Smooth muscle cell (in vitro differentiated cells): ENCODE data around the gene RRAGA. TPM values are rescaled to one million over a fixed set of nuclear protein-coding genes. Genes with fewer than 3 reads are reported as not detected.
"Not testable (repeated sequence)": the region's sequence is repeated elsewhere in the genome, so short reads cannot be mapped to it uniquely, and the experiment has no call there.

Experiments
- DNase-seq: peaks from one replicate; lab custom pipeline; 2025; ENCODE audit not compliant: unreplicated experiment; lab: John Stamatoyannopoulos, UW
- H2AFZ ChIP-seq: fragments of 200-600 bp; sonication (generic); 2 replicates; pipeline ENCODE4 v1.6.0; 2016; ENCODE audit warnings: antibody characterized with exemption, low read depth, mild to moderate bottlenecking
- H3F3A ChIP-seq: fragments of 200-600 bp; sonication (generic); 2 replicates; pipeline ENCODE4 v1.6.0; 2017; ENCODE audit warnings: antibody characterized with exemption, low read depth
- H3K27ac ChIP-seq: fragments of 200-600 bp; sonication (generic); 2 replicates; pipeline ENCODE4 v1.5.1; 2016; ENCODE audit warnings: low read depth, mild to moderate bottlenecking
- H3K27me3 ChIP-seq: fragments of 200-600 bp; sonication (generic); 2 replicates; pipeline ENCODE4 v1.6.1; 2016; ENCODE audit warnings: low read depth, mild to moderate bottlenecking
- H3K36me3 ChIP-seq: fragments of 200-600 bp; sonication (generic); 2 replicates; pipeline ENCODE4 v1.5.1; 2016; ENCODE audit warnings: low read depth
- H3K4me1 ChIP-seq: fragments of 200-600 bp; sonication (generic); 2 replicates; pipeline ENCODE4 v1.5.1; 2016; ENCODE audit warnings: low read depth
- H3K4me2 ChIP-seq: fragments of 200-600 bp; sonication (generic); 2 replicates; pipeline ENCODE4 v1.6.0; 2016; ENCODE audit warnings: mild to moderate bottlenecking
- H3K4me3 ChIP-seq: fragments of 200-600 bp; sonication (generic); 2 replicates; pipeline ENCODE4 v1.5.1; 2016; ENCODE audit warnings: mild to moderate bottlenecking
- H3K79me2 ChIP-seq: fragments of 200-600 bp; sonication (generic); 2 replicates; pipeline ENCODE4 v1.6.0; 2016; ENCODE audit warnings: low read depth, mild to moderate bottlenecking
- H3K9ac ChIP-seq: fragments of 200-600 bp; sonication (generic); 2 replicates; pipeline ENCODE4 v1.6.0; 2016; ENCODE audit warnings: low read depth
- H3K9me3 ChIP-seq: fragments of 200-600 bp; sonication (generic); replicated peaks from 2 replicates; pipeline ENCODE4 v1.5.1; 2016; ENCODE audit warnings: low read depth
- H4K20me1 ChIP-seq: fragments of 200-600 bp; sonication (generic); 2 replicates; pipeline ENCODE4 v1.6.0; 2016; ENCODE audit warnings: low read depth
- CTCF ChIP-seq: fragments of 200-600 bp; sonication (generic); IDR thresholded peaks from 2 replicates; pipeline ENCODE4 v1.5.1; 2017; ENCODE audit warnings: borderline replicate concordance, mild to moderate bottlenecking, antibody characterized with exemption; ENCODE audit not compliant: insufficient read depth, poor library complexity, severe bottlenecking
- WGBS: methylation state at CpG from one replicate; pipeline ENCODE4 v1.1.7; 2016; ENCODE audit warnings: low lambda C conversion rate; 5-methylcytosine and 5-hydroxymethylcytosine counted together
- polyA plus RNA-seq: library from polyadenylated mRNA; unstranded; fragments of >200 nt; fragmentation: Nextera tagmentation; extraction: Ambion mirVana; gene quantifications from 2 replicates; pipeline ENCODE4 v1.2.1, GENCODE V29; 2016
- total RNA-seq: library from RNA; depleted of rRNA; stranded (reverse); fragments of >200 nt; gene quantifications from 2 replicates; pipeline ENCODE4 v1.2.3, GENCODE V29; 2014

The RRAGA gene
- total and polyA plus RNA-seq, 2 experiments from 2014 or later: 101 to 139 TPM

- Histone ChIP-seq H3K27me3 (peaks cover under 1% of the 10 kb centered on the region), H3K27ac (no peak overlapping the region), H3K9me3 (no peaks in the 10 kb centered on the region), H3K36me3 (no peaks in the 10 kb centered on the region), H3K79me2 (no peaks in the 10 kb centered on the region), H3F3A (no peaks in the 10 kb centered on the region), H3K4me2 (no peak overlapping the region), H3K9ac (no peak overlapping the region), H3K4me3 (no peak overlapping the region), H4K20me1 (no peaks in the 10 kb centered on the region), H2AFZ (no peak overlapping the region), H3K4me1 (no peaks in the 10 kb centered on the region)
- TF ChIP-seq CTCF: no peak
- WGBS: 88% methylated on average over 4 of the region's 4 CpGs
- DNase-seq: no peak
Measured at GRCh38 chr9:19018201-19018600, 31.0 kb upstream of the RRAGA start.

DNA sequence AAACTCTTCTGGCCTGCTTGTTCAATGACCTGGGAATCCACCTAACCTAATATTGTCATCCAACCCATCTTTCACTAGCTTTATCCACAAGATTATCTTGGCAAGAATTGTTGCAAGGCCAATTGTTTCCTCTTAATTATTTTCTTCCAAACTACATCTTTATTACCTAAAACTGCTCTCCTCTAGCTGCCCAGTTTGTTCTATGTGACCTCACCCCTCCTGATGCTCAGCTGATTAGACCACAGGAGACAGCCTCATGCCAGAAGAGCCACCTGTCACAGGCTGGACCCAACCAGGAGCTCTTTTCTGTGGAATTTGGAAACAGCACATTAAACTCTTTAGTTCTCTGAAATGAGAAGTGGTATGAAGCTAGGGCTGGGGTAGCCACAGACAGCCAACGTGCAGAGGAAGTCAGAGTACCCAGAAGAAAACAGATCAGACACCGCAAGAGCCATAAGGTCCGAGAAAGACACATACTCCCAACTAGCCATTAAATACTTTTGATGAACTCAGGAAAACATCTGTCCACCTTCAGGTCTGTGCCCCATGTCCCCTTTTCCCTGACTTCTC is 28.3 kb upstream of the RRAGA start:
- H3K4me2 ChIP-seq: no peak overlapping the region
- no peak for TF ChIP-seq CTCF
- no peak overlapping the region for H2AFZ ChIP-seq
- H3K36me3 ChIP-seq: no peaks in the 10 kb centered on the region
- H3K4me3 ChIP-seq: no peak overlapping the region
- no peaks in the 10 kb centered on the region for H3K79me2 ChIP-seq
- no peak overlapping the region for H3K9ac ChIP-seq
- peaks cover 6% of the 10 kb centered on the region for H3K27me3 ChIP-seq
- no peaks in the 10 kb centered on the region for H3K4me1 ChIP-seq
- no peaks in the 10 kb centered on the region for H4K20me1 ChIP-seq
- H3K9me3 ChIP-seq: no peaks in the 10 kb centered on the region
- WGBS: 91% methylated on average over 3 of the region's 3 CpGs
- H3F3A ChIP-seq: no peaks in the 10 kb centered on the region
- DNase-seq: no peak
- H3K27ac ChIP-seq: no peak overlapping the region

- 94% methylated on average over 2 of the region's 2 CpGs for WGBS
- H3K9me3 ChIP-seq: not testable (repeated sequence)
Measured at GRCh38 chr9:19021649-19022048, 27.6 kb upstream of the RRAGA start.

GRCh38 chr9:19022206-19022605 is 27.0 kb upstream of the RRAGA start:
- no peaks in the 10 kb centered on the region for H3K4me1 ChIP-seq
- no peaks in the 10 kb centered on the region for H4K20me1 ChIP-seq
- H3F3A ChIP-seq: no peaks in the 10 kb centered on the region
- TF ChIP-seq CTCF: no peak
- 85% methylated on average over 2 of the region's 2 CpGs for WGBS
- no peak overlapping the region for H3K9ac ChIP-seq
- no peak overlapping the region for H2AFZ ChIP-seq
- no peak overlapping the region for H3K4me2 ChIP-seq
- H3K36me3 ChIP-seq: no peaks in the 10 kb centered on the region
- no peak overlapping the region for H3K27ac ChIP-seq
- H3K4me3 ChIP-seq: no peak overlapping the region
- H3K27me3 ChIP-seq: peaks cover 6% of the 10 kb centered on the region
- H3K9me3 ChIP-seq: no peaks in the 10 kb centered on the region
- no peak for DNase-seq
- no peaks in the 10 kb centered on the region for H3K79me2 ChIP-seq

More at GRCh38 chr9:19021649-19022048, 27.6 kb upstream of the RRAGA start:
- not testable (repeated sequence) for H3K27me3 ChIP-seq, H3K9ac ChIP-seq, DNase-seq, H4K20me1 ChIP-seq, H3K4me1 ChIP-seq, H3F3A ChIP-seq, H3K4me2 ChIP-seq, H2AFZ ChIP-seq, H3K27ac ChIP-seq, H3K79me2 ChIP-seq, H3K4me3 ChIP-seq, H3K36me3 ChIP-seq
